Stimulated activated CD4-positive, alpha-beta T cell treated with anti-CD3 and anti-CD28 coated beads, TNF-alpha, amount 100 ng/mL, for 48 hours (primary cell): ENCODE results near the gene LMX1A.

Experiments used
- DNase-seq, 3 donors: peaks; one replicate each; pipeline ENCODE4 v3.0.0-alpha.2; 2020; ENCODE audit warnings: low read depth in 3 of 3

The LMX1A gene

DNA sequence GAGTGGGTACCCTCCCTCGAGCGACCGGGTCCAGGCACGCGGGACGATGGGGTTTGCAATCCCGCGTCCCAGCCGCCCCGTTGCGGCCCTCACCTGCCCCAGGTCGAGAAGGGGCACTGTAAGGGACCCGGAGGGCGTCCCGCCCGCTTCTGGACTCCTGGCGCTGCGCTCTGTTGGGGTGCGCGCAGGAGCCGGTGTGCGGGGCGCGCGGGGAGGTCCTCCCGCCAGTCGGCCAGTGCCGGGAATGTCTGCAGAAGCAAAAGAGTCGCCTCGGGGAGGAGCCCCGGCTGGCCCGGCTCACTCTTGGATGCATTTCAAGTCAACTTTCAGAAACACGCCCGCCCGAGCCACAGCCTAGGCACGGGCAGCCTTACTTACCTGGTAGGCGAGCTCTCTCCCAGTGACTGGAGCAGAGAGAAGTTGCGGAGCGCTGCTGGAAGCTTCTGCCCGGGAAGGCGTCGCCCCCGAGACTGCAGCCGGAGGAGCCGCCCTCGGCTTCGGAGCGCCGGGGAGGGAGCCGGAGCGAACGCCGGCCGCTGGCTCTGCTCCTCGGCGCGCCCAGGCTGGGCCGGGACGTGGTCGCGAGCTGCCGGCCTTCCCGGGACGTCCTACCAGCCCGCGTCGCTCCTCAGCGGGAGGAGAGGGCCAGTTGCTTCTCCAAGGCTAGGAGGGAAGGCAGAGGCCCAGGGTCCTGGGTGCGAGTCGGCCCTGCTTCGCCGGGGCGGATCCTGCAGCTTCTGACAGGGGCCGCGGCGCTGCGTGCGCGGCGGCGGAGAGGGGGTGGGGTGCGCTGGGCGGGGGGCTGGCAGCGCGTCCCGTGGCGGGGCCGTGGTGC lies at the start of gene LMX1A:
LMX1A (minus strand) TSS at position 739 of the 835 bp plus-strand sequence. CDS start 1,156 bp downstream, outside the sequence.
- no peak for DNase-seq

DNA sequence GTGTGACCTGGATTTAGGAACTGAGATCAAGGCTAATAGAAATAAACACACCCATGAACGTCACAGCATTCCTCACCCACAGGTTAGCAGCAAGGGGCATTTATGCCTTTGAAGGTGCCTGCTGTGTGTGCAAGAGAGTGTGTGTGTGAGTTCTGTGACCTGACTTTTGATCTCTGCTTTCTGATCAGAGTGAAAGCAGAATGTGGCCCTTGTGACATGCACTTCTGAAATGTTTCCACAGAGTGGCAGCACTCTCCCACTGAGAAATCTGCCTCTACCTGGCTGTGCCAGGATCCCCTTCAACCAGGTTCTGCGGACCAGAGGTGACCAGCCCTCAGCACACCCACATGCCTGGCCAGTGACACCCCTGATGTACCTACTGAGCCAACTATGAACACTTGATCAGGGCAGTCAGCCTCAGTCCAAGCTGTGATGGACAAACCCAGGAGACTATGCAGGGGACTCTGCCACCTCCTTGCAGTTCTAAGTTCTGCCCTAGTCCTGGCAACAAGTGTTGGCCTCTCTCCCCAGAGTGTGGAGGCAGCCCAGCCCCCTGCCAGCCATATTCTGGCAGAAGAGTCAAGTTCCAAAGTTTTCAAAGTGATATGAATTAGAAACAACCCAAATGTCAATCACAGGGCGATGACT lies 47.4 kb upstream of the LMX1A start:
- peak in 1 of 3 donors; percentile 18 for DNase-seq

DNA sequence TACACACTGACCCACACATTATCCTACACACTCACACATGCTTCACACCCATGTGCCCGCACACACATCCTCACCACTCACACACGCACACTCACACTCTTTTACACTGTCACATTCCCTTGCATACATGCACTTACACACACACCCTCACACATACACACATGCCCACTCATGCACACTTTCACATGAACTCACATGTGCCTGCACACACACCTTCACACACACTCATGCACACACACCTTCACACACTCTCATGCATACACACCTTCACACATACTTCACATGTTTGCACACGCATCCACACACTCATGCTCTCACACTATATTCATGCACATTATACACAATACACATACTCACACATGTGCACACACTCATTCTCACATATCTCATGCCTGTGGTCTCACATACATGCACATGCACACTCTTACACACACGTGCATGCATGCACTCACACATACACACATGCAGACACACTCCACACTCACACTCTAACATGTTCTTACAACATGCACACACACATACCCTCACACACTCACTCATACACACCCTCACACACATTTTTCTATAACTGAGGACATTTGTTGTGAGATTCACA lies 46.1 kb upstream of the LMX1A start:
- no peak for DNase-seq

- DNase-seq: no peak
These were observed 41.4 kb upstream of the LMX1A start for GRCh38 chr1:165397944-165398343.

- no peak for DNase-seq
These were observed 39.4 kb upstream of the LMX1A start for GRCh38 chr1:165395901-165396300.

DNA sequence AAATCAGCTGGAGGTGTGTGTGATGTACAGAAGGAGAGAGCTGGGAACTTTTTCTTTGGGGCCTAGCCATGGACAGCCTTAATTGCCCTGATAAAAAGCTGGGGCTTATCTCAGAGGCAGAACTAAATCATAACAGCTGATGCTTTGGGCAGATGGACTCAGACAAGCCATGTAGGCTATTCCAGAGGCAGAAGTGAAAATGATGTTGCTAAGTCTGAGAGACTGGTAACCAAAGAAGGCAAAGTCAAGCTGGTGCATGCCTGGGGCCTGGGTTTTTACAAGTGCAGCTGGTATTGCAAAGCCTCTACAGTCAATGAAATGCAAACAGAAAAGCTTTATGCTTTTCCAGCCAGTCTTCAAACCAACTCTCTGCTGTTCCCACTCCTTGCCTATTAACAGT lies 39.0 kb upstream of the LMX1A start:
- no peak for DNase-seq

GRCh38 chr1:165392634-165393571 lies 36.4 kb upstream of the LMX1A start:
- DNase-seq: peak; percentile 69 to 77 (median 76)

DNA sequence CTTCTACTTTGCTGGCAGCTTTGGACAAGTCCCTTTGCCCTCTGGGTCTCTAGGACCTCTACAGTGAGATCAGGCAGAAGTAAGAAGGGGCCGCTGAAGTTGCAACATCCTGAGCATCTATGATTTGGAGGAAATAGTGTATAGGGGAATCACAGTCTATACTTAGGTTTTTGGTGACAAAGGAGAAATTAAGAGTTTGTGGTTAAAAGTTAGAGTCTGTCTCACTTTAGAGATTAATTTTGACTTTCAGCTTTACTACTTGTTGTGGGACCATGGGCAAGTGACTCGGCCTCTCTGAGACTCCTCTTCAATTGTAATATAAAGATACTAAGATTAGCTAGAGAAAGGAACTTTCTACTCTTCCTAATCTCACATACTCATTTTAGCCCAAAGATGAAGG lies 33.1 kb upstream of the LMX1A start:
- no peak for DNase-seq

GRCh38 chr1:165387961-165388360 lies 31.4 kb upstream of the LMX1A start:
- DNase-seq: no peak

DNA sequence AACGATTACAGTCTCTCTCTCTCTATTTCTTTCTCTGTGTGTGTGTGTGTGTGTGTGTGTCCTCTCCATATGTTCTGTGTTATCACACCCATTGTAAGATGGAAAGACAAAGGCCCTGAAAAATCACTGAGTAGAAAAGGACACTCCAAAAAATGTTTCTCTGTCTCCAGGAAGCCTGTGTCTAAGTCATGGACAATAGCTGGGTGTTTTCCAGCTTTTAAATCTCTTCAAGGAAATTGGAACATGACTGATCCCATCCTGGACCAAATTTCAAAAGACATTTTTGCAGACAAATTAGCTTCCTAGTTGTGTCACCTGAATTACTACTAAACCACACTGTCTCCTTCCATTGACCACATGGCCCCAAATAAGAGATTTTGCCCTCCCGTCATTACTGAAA lies 31.0 kb upstream of the LMX1A start:
- DNase-seq: no peak

DNA sequence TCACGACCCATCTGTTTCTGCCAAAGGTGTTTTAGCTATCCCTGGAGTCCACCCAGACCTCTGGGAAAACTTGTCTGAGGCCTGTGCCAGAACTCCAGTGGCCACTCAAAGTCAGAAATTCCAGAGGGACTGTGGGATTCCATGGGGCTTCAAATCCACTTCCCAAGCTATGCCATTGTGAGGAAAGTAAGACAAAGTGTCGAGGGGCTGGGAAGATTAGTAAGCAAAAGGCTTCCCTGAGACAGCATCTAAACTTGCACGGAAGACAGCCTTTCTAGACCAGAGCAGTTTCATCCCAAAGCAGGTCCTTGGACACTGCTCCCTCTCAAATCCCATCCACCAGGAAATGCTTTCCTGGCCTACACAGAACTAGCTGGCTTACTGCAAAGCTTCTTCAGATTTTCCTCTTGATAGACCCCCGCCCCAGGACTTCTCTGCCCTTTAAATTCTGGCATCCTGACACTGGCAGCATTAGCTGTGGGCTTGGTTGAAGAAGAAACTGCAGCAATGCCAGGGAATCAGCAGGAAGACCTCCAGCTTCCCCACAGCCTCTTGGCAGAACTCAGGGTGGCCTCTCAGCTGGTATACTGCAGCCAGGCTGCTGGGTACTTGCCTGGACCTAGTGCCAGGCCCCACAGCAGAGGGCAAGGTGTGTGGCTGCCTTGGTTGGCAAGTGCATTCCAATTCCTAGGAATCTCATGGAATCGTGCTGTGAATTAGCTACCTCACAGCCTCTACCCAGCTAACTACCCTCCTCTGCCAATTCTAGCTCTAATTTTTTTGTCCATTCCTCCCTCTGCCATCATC lies 27.3 kb upstream of the LMX1A start:
- DNase-seq: no peak

- no peak for DNase-seq
These were observed 26.6 kb upstream of the LMX1A start for GRCh38 chr1:165383067-165383466.

DNA sequence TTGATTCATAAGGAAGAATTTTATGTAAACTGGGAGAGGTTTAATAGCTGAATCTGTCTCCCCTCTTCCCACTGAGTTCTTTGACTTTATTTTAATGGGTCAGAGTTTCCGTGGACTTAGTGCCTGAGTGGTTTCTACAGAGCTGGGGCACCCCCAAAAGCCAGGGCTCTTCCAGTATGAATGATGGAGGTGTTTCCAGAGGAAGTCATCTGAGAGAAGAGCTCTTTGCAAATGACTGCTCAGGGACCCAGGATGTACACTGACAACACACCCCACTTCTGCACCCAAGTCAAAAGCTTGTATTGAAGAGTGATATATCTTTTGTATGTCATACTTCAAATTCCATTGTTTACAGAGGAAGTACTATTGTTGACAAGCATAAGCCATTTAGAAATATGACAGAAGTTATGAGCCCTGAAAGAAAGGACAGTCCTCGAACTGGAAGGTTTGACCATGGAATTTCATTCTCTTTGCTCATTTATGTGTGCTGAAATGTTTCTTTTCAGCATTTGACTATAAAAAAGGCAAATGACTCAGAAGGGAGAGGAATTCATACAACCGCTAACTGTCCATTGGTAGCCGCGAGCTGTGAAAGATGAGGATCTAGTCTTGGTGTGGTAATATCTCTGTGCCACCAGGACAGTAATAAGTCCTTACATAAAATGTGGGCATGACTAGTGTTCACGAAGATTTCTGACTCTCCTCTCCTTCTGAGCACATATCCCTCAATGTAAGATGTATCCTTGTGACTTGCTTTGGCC lies 25.4 kb upstream of the LMX1A start:
- DNase-seq: no peak

- DNase-seq: no peak
These were observed 20.3 kb upstream of the LMX1A start for GRCh38 chr1:165376811-165377311.

DNA sequence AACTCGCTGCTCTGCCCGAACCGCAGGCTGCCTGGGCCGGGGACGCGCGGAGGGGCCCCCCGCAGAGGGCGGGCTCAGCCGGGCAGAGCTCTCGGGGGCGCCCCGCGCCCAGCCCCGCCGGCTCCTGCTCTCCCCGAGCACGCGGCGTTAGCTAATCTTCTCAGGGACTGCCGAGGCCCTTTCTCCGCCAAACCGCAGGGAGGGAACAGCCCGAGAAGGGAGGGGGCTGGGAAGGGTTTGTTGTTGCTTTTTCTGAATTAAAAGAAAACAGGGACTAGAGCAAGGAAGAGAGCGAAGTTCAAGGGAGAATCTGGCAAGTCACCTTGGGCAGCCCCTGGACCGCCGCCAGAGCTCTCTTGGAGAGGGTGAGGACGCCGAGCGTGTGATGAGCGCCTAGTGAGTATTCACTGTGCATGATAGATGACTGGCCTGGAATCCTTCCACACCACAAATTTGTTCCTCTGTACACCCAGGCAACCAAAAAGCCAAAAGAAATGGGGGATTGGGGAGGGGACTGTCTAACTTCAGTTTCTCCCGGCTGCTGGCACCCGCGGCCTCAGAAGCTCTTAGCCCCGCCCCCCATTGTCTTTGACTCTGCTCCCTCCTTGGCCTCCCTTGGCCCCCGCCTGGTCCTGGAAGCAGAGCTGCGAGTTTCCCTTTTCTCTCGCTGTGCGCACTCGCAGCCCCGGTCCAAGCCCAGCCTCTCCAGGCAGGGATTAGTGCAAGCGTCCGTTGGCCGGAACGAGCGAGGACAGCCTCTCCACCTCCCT lies 19.7 kb upstream of the LMX1A start:
- DNase-seq: no peak

GRCh38 chr1:165375623-165376022 lies 19.1 kb upstream of the LMX1A start:
- DNase-seq: no peak

GRCh38 chr1:165371588-165372225 lies 15.2 kb upstream of the LMX1A start:
- DNase-seq: no peak

DNA sequence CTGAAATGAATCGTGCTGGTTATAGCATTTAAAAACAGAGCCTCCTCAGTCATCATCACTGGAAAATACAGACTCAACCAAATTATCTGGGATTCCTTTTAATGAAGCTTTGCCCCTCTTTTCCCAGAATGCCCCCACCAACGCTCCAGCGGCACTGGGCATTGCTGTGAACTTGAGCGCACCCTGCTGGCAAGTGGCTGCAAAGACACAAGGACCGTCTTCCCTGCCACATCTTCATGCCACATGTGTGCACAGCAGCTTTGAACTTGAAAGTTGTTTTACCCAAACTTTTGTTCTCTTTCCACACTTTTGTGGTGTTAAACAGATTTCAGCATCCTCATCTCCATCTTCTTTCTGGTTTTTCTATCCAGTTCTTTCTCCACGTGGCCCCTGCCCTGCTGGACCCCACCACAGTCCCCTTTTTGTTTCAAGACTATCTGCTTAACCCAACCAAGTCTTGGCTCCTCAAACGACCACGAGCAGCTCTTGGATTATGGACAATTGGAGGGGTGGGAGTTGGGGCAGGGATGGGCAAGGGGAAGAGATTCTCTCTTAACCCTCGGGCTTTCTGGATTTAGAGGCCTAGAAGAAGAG lies 12.8 kb upstream of the LMX1A start:
- peak in 2 of 3 donors; percentile 32 to 39 for DNase-seq
